GM12878 (cell line): ENCODE data around the gene CIRBP. TPM values are rescaled to one million over a fixed set of nuclear protein-coding genes. Genes with fewer than 3 reads are reported as not detected.

Experiments
- ASH2L ChIP-seq: fragments of 300-600, 200-600 bp; sonication (generic); IDR thresholded peaks from 2 replicates; pipeline ENCODE4 v1.6.1; 2017; ENCODE audit warnings: low read depth, mild to moderate bottlenecking, borderline replicate concordance
- HDGF ChIP-seq: fragments of 450-650 bp; IDR thresholded peaks from 2 replicates; pipeline ENCODE4 v1.6.1; 2016; ENCODE audit warnings: antibody characterized with exemption
- IRF4 ChIP-seq: IDR thresholded peaks from 2 replicates; pipeline ENCODE4 v1.6.1; 2011; ENCODE audit warnings: low read depth, low read length
- NR2C1 ChIP-seq: fragments of 450-650 bp; IDR thresholded peaks from 2 replicates; pipeline ENCODE4 v1.6.1; 2017; ENCODE audit warnings: antibody characterized with exemption, mild to moderate bottlenecking, moderate library complexity
- NR2F1 ChIP-seq: fragments of 450-650 bp; conservative IDR thresholded peaks from 2 replicates; pipeline ENCODE4 v1.6.1; 2017; ENCODE audit warnings: mild to moderate bottlenecking
- POLR2A ChIP-seq: IDR thresholded peaks from 2 replicates; pipeline ENCODE4 v1.6.1; 2011; ENCODE audit warnings: low read depth, mild to moderate bottlenecking, low read length
- POU2F2 ChIP-seq: IDR thresholded peaks from 3 replicates; pipeline ENCODE4 v1.6.1; 2011; ENCODE audit warnings: low read depth, mild to moderate bottlenecking, low read length, borderline replicate concordance
- SMC3 ChIP-seq: IDR thresholded peaks from 2 replicates; pipeline ENCODE4 v1.6.1; 2011; ENCODE audit warnings: low read length, improper control_type of control experiment, borderline replicate concordance
- STAT1 ChIP-seq: fragments of 450-650 bp; conservative IDR thresholded peaks from 2 replicates; pipeline ENCODE4 v1.6.1; 2014; ENCODE audit warnings: antibody characterized with exemption, mild to moderate bottlenecking
- polyA plus RNA-seq, 11 experiments: library from polyadenylated mRNA; depleted of rRNA in 4 of 11; unstranded in 6 of 11; stranded (reverse) in 5 of 11; fragments of >200 nt; fragmentation: Nextera tagmentation in 4 of 11; fragmentation: Illumina TruSeq in 1 of 11; extraction: Ambion mirVana in 4 of 11; extraction: Trizol in 1 of 11; gene quantifications; 1 replicate in 1 of 11; 2 replicates in 10 of 11; pipeline versions ENCODE4 v1.2.1 to v1.2.3, GENCODE V29; 2011 to 2016; ENCODE audit warnings: inconsistent platforms in 2 of 11, missing spikeins in 2 of 11, low read depth in 1 of 11
- total RNA-seq, 4 experiments: library from RNA; depleted of rRNA in 3 of 4; stranded (reverse); fragments of >200 nt in 3 of 4; fragmentation: Illumina TruSeq in 1 of 4; extraction: Trizol in 1 of 4; gene quantifications; 2 replicates each; pipeline versions ENCODE4 v1.2.1 to v1.2.3, GENCODE V29; 2013 to 2021
- TF ChIP-seq, protein P1 (sequence below): fragments of 450-650 bp; IDR thresholded peaks from 2 replicates; pipeline ENCODE4 v1.6.1; 2017; ENCODE audit warnings: mild to moderate bottlenecking, moderate library complexity
- TF ChIP-seq, protein P2 (sequence below): fragments of 450-650 bp; IDR thresholded peaks from 2 replicates; pipeline ENCODE4 v1.6.1; 2018; ENCODE audit warnings: mild to moderate bottlenecking, low read depth, moderate library complexity; ENCODE audit not compliant: partially characterized antibody

CIRBP gene
- total and polyA plus RNA-seq, 10 of the 15 experiments (the other 5 are each of a cell fraction or from before 2014, with no cell fraction given) = 27.6 to 335 (median 229) TPM

DNA sequence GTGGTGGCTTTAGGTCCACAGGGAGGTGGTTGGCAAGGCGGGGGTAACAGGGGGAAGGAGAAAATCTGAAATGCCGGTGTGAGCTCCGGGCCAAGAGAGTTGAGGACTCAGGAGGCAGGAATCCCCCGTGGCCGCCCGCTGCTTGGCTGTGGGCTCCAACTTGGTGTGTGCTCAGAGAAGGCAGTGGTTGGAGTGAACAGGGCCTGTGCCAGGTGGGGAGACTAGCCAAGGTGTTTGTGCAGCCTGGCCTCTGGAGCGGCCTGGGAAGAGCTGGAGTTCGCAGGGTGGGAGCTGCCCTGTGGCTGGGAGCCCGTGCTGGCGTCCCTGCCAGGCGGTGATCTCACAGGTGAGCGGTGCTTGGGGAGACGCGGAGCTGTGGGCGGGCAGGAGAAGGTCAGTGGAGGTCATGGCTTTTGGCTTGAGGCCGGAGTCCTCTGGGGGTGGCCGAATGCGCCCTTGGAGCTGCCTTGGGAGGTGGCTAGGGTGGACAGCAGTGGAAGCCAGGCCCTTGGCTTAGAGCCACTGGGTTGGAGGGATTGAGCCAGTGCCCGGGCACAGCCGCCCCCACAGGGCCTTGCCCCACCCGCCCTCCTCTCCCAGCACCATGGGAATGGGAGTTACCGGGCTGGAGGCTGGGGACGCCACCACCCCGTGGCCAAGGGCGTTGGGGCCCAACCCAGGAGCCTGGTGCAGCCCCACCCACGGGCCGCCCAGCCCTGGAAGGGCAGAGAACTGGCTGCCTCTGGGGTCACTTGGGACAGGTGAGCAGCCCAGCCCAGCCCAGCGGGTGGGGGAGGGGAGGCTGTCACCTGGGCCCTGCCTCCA is 7.1 kb upstream of the CIRBP start (continued):
- no peak for TF ChIP-seq SMC3
- TF ChIP-seq IRF4 = no peak
- no peak for TF ChIP-seq HDGF
- TF ChIP-seq NR2F1 = peak; percentile 93
- TF ChIP-seq ASH2L = 0 out of 2 replicates have a peak, but pooled peaks have one; percentile 46
- no peak for TF ChIP-seq NR2C1
- TF ChIP-seq STAT1 = no peak
- TF ChIP-seq, protein P1, sequence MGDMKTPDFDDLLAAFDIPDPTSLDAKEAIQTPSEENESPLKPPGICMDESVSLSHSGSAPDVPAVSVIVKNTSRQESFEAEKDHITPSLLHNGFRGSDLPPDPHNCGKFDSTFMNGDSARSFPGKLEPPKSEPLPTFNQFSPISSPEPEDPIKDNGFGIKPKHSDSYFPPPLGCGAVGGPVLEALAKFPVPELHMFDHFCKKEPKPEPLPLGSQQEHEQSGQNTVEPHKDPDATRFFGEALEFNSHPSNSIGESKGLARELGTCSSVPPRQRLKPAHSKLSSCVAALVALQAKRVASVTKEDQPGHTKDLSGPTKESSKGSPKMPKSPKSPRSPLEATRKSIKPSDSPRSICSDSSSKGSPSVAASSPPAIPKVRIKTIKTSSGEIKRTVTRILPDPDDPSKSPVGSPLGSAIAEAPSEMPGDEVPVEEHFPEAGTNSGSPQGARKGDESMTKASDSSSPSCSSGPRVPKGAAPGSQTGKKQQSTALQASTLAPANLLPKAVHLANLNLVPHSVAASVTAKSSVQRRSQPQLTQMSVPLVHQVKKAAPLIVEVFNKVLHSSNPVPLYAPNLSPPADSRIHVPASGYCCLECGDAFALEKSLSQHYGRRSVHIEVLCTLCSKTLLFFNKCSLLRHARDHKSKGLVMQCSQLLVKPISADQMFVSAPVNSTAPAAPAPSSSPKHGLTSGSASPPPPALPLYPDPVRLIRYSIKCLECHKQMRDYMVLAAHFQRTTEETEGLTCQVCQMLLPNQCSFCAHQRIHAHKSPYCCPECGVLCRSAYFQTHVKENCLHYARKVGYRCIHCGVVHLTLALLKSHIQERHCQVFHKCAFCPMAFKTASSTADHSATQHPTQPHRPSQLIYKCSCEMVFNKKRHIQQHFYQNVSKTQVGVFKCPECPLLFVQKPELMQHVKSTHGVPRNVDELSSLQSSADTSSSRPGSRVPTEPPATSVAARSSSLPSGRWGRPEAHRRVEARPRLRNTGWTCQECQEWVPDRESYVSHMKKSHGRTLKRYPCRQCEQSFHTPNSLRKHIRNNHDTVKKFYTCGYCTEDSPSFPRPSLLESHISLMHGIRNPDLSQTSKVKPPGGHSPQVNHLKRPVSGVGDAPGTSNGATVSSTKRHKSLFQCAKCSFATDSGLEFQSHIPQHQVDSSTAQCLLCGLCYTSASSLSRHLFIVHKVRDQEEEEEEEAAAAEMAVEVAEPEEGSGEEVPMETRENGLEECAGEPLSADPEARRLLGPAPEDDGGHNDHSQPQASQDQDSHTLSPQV = no peak
- TF ChIP-seq POU2F2 = no peak
- TF ChIP-seq POLR2A = peak; percentile 54
- TF ChIP-seq, protein P2, sequence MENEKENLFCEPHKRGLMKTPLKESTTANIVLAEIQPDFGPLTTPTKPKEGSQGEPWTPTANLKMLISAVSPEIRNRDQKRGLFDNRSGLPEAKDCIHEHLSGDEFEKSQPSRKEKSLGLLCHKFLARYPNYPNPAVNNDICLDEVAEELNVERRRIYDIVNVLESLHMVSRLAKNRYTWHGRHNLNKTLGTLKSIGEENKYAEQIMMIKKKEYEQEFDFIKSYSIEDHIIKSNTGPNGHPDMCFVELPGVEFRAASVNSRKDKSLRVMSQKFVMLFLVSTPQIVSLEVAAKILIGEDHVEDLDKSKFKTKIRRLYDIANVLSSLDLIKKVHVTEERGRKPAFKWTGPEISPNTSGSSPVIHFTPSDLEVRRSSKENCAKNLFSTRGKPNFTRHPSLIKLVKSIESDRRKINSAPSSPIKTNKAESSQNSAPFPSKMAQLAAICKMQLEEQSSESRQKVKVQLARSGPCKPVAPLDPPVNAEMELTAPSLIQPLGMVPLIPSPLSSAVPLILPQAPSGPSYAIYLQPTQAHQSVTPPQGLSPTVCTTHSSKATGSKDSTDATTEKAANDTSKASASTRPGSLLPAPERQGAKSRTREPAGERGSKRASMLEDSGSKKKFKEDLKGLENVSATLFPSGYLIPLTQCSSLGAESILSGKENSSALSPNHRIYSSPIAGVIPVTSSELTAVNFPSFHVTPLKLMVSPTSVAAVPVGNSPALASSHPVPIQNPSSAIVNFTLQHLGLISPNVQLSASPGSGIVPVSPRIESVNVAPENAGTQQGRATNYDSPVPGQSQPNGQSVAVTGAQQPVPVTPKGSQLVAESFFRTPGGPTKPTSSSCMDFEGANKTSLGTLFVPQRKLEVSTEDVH = no peak
- TF ChIP-seq, all 136 proteins: peak for 14
